Measurements from ENCODE around the gene GKAP1. TPM values are rescaled to one million over a fixed set of nuclear protein-coding genes. Genes with fewer than 3 reads are reported as not detected.

Gene GKAP1
- total and polyA plus RNA-seq, 2 of the 13 experiments (the other 11 are each of a cell fraction or from before 2014, with no cell fraction given): 5.6 to 6.1 TPM

GRCh38 chr9:83707518-83707767, 110.1 kb downstream of the GKAP1 start (continued):
- TF ChIP-seq ZBTB40 (IDR thresholded peaks at IDR 0.05) (no peak), ZBTB40 (CRISPR knock-in tag; IDR thresholded peaks at IDR 0.05) (no peak), TBX2 (CRISPR knock-in tag; IDR thresholded peaks at IDR 0.05; ENCODE audit: borderline replicate concordance) (no peak), ISL2 (CRISPR knock-in tag; IDR thresholded peaks at IDR 0.05) (no peak), GZF1 (CRISPR knock-in tag; IDR thresholded peaks at IDR 0.05) (no peak), CREB1 (IDR thresholded peaks at IDR 0.05) (no peak), CREB1 (CRISPR knock-in tag; IDR thresholded peaks at IDR 0.05) (no peak), ZNF180 (CRISPR knock-in tag; IDR thresholded peaks at IDR 0.05; ENCODE audit: borderline replicate concordance, low read depth) (no peak), RBM22 (optimal IDR thresholded peaks at IDR 0.05; ENCODE audit: low read length) (no peak), AGO2 (optimal IDR thresholded peaks at IDR 0.05; ENCODE audit: low read depth, low read length) (peak; percentile 86), PBX3 (CRISPR knock-in tag; IDR thresholded peaks at IDR 0.05; ENCODE audit: borderline replicate concordance) (no peak), ZNF18 (CRISPR knock-in tag; IDR thresholded peaks at IDR 0.05; ENCODE audit: insufficient replicate concordance) (peak; percentile 47), TBX3 (IDR thresholded peaks at IDR 0.05; ENCODE audit: borderline replicate concordance) (no peak), RXRA (CRISPR knock-in tag; IDR thresholded peaks at IDR 0.05) (0 out of 2 replicates have a peak, but pooled peaks have one; percentile 8), ZMAT3 (CRISPR knock-in tag; conservative IDR thresholded peaks at IDR 0.05) (0 out of 2 replicates have a peak, but pooled peaks have one; percentile 17), ZNF800 (CRISPR knock-in tag; IDR thresholded peaks at IDR 0.05) (peak; percentile 23; the same call in 1 of the 2 replicates), NR2F1 (CRISPR knock-in tag; IDR thresholded peaks at IDR 0.05) (no peak), ZNF350 (CRISPR knock-in tag; IDR thresholded peaks at IDR 0.05; ENCODE audit: borderline replicate concordance, low read depth) (peak; percentile 13; the same call in 1 of the 2 replicates)

Data from HepG2 (cell line).